DMS79 (cell line): ENCODE data around the gene GGA2.
"Not testable (repeated sequence)": the region's sequence is repeated elsewhere in the genome, so short reads cannot be mapped to it uniquely, and the experiment has no call there.

Experiments
- DNase-seq: peaks from one replicate; lab custom pipeline; 2025; lab: John Stamatoyannopoulos, UW

GGA2 gene

DNA sequence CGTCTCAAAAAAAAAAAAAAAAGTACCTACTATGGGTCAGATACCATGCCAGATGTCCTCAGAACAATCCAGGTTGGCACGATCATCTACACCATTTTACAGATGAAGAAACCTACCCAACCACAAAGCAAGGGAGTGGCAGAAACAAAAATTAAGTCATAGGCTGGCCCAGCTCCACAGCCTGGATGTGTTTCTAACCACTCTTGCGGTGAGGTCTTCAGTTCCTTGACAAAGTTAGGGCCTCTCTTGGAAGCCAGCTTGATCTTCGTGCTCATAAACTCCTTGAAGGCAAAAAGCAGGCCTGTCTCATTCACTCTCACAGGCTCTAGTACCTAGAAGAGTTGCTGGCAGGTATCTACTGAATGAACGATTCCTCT lies 6.2 kb downstream of the GGA2 start:
- no peak for DNase-seq

DNA sequence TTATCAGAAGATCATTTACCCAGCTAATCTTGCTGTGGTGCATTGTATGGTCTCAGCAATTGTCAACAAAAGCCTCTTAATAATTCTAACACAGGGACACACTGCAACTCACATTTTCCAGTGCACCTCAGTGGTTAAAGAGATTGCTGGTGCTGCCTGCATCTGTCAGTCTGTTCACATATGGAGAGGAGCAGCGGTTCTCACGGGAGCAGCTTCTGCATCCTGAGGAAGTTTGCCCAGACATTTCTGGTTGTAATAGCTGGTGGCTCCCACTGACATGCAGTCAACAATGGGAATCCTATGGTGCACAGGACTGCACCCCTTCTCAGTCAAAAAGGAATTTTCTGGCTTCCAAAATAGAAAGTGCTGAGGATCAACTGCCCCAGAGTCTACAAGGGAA lies 7.8 kb downstream of the GGA2 start:
- no peak for DNase-seq

DNA sequence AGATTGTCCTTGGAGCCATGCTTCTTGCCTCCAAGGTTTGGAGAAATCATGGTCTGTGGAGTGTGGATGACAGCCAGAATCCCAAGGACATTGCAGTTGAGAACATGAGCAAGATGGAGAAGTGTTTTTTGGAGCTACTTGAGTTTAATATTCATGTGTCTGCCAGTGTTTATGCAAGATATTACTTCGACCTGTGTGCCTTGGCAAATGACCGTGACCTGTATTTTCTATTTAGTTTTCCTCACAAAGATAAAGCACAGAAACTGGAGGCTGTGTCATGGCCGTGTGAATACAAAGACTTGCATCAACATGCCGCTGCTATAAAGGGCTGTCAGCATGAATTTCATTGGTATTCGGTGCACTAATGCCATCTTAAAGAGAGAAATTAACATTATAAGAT lies 9.0 kb downstream of the GGA2 start:
- peak; percentile 50 for DNase-seq

DNA sequence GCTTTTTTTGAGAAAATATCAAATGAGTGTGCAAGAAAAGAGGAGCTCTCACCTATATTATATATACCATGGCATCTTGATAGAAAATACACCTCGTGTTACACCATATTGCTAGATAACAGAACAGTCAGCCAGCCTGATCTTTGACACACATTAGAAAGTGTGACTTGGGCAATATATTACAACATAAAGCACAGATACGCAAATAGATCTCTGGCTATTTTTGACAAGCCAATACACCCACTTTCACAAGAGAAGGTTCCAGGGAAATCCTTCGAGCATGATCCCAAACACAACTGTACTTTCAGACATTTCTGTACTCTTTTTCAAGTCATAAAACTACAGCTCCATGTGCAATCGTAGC lies 9.4 kb downstream of the GGA2 start:
- no peak for DNase-seq

DNA sequence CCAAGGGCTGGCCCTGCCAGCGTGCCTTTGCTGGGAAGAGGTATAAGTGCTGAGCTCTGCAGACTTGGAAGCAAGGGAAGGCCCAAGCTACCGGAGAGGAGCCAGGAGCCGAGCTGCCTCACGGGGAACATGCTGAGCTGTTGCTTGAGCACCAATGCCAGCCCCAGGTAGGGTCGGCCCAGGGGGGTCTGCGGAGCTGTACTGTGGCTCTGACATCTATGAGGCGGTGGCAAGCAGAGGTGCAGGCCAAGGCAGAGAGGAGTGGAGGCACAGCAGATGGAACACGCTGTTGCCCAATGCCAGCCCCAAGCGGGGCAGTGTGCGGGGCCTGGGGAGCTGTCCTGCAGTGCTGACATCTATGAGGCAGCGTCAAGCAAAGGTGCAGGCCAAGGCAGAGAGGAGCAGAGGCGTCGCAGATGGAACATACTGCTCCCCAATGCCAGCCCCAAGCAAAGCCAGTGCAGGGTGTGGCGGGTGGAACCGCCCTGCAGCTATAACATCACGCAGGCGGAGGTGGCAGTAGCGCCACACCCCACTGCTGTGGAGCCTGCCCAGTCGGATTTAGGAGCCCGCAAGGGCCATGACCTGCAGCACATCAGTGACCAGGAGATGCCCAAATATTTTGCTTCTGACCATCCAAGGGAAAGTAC lies 10.0 kb downstream of the GGA2 start:
- DNase-seq, result no peak

DNA sequence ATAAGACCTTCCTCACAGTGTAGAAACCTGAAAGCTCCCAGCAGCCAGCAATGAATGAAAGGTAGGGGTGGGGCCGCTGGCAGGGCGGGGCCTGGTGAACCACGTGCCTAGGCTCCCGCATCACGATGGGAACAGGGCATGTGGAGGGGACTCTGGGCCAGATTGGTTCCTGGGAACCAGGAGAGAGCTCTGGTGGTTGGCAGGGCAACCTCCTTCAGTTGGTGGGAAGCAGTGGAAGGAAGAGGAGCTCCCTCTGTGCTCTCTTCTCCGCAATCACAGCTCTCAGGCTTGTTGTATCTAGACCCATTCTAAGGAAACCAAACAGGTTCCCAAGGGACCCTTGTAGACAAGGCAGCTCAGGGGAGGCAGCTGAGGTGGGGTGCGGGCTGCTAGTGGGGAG lies 10.5 kb downstream of the GGA2 start:
- DNase-seq, result no peak

DNA sequence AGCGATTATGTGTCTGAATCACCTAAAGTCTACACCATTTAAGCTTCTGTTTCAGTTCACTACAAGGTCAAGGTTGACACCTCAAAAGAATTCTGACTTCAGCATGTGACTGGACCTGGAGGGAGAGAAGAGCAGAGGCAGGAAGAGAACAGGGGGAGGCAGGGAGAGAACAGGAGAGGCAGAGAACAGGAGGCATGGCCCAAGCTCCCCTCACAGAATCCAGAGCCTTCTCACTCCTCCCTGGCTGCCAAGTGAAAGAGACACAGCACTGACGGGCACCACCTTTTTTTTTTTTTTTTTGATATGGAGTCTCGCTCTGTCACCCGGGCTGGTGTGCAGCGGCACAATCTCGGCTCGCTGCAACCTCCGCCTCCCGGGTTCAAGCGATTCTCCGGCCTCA lies 11.4 kb downstream of the GGA2 start:
- DNase-seq, result no peak

DNA sequence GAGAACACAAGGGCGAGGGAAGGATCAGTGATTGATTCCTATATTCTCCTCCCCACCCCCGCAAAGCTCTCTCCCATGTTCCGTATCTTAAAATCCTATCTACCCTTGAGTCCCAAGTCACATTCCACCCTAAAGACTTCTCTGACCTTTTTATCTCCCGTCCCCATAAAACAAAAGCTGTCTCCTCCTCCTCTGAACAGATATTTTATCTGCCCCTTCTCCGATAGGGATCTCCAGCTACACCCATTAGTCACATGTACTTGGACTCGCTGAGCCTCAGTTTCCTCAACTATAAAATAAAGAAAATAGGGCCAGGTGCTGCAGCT lies 12.8 kb downstream of the GGA2 start:
- no peak for DNase-seq

DNA sequence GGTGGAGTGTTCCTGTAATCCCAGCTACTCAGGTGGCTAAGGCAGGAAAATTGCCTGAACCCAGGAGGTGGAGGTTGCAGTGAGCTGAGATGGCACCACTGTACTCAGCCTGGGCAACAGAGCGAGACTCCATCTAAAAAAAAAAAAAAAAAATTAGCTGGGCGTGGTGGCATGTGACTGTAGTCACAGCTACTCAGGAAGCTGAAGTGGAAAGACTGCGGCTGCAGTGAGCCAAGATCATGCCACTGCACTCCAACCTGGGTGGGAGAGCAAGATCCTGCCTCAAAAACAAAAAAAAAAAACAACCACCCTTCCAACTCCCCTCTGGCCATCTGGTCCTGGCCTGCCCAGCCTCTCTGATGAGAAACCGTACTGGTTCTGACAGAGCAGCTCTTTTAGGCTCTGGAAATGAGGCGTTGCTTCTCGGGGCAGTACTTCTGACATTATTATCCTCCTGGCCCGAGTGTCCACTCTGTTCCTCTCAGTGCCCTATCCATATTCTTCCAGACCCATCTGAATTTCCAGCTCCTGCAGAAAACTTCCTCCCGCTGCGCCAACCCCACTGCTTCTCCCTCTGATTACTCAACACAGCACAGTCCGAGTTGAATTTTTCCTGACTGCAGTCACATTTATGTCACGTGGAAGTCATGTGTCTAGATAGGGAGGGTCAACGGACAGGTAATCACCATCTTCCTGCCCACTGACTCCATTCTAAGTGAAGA lies 13.3 kb downstream of the GGA2 start:
- no peak for DNase-seq

DNA sequence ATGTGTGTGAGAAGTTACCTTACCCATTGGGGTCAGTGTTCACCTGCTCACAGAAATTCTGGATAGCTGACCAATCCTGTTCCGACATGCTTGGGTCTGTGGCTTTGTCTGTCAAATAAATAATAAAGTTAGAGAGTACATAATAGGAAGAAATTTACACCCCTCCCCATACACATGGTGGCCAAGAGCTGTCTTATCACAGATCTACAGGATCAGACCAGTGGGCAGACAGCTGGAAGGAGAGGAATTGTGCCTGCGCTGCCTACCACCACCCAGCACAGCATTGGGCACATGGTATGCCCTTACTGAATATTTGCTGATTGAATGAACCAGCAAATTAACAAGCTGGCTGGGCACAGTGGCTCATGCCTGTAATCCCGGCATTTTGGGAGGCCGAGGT lies 14.6 kb downstream of the GGA2 start:
- DNase-seq, result no peak

DNA sequence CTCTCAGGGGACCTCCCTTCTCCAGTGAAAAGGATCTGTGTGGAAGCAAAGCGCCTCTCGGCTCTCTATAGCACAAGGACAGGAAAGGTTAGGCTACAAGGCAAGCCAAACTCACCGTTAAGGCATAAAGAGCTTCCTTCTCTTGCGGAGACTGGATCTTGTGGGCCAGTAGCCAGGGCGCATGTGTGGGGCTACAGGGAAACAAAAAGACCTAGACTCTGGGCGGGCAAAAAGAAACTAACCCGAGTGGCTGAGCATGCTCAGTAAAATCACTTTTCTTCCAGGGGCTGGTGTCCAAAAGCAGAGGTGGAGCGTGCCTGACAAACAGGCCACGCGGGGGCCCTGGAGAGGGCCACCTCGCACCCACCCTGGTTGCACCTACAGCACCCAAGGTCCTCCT lies 16.1 kb downstream of the GGA2 start:
- DNase-seq, result no peak

DNA sequence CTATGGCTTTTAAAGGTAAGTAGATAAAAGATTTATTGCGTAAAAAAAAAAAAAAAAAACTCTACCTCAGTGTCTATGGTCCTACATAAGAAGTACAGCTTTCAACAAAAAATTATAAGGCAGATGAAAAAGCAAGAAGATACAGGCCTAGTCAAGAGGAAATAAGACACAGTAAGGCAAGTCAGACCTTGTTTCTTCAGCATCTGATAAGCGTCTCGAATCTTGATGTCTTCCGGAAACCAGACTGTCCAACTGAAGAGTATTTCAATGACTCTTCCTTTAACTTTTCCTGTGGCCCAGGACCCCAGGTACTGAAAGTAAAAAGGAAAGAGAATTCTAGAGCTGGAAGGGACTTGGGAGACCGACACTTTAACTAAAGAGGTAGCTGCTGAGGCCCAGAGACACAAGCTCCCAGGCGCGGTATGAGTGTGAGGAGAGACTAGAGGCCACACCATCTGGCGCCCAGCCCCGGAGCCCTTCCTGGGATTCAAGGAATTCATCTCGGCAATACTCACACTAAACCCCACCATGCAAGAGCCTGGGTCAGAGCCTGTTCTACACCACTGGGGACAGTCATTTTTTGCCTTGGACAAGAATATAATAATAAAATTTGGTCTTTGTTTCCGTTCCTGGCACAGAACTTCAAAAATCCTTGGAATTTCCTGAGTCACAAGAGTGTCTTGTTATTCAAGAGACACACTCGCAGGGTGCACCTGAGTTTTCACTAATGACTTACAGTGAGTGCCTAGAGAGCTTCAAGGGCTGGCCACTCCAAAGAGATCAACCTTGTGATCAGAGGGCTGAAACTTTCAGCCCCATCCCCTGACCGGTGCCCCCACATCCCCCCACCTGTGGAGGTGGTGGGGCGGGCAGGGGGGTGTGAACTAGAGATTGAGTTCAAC lies 18.6 kb downstream of the GGA2 start:
- no peak for DNase-seq

DNA sequence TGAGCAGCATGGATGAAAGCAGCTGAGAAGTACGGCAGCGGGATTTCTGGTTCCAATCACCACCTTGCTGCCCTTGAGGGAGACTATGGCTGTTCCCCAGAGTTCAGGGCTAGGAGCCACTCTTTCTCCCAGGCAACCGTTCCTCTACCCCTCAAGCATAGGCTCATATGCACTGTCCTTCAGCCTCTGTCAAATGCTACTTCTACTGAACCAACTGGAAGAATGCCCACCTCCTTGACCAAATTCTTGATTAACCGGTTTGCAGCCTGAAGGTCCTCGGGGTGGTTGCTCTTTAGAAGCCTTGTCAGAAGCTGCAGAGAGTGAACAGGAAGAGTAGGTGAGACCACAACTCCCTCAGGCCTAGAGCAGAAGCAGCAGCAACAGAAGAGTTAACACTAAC lies 23.8 kb downstream of the GGA2 start:
- no peak for DNase-seq

DNA sequence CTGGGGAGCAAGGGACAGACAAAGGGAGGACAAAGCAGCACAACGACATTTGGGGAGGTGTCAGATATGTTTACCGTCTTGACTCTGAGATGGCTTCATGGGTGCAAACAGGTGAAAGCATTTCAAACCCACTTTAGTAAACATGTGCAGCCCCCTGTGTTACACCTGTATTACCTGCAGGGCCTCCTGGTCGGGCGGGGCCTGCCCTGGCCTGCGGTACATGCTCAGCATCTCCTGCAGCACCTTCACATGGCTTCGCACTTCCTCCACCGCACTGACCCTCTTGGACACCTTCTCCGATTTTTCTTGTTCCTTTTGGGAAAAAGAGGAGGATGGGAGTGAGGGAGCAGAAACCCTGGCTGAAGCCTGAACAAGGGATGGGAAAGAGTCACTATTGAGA lies 24.5 kb downstream of the GGA2 start:
- no peak for DNase-seq

DNA sequence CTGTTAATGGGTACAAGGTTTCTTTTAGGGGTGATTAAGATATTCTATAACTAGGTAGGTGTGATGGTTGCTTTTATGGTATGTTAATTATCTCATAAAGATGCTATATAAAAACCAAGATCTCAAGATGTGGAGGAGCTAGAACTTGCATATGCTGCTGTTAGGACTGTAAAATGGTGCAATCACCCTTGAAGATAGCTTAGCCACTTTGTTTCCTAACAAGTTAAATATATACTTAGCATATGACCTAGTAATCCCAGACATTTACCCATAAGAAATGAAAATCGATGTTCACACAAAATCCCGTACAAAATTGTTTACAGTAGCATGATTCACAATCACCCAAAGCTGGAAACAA lies 25.1 kb downstream of the GGA2 start:
- no peak for DNase-seq

DNA sequence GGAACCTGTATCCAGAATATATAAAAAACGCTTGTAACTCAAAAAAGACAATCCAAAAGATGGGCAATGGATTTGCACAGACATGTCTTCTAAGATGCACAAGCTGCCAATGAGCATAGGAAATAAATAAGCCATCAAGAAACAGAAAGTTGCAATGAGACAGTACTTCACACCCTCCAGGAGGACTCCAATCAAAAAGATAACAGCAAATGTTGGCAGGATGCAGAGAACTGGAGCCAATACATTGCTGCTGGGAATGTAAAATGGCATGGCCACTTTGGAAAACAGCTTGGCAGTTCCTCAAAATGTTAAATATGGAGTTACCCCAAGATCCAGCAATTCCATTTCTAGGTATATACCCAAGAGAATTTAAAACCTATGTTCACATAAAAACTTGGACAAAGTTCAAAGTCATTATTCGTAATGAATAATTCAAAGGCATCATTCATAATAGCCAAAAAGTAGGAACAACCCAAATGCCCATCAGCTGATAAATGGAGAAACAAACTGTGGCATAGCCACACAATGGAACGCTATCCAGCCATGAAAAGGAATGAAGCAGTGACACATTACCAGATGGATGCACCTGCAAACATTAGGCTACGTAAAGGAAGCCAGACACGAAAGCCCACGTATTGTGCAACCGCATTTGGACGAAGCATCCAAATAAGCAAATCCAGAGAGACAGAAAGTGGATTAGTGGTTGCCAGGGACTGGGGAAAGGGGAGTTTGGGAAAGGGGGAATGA lies 25.6 kb downstream of the GGA2 start:
- DNase-seq, result no peak

DNA sequence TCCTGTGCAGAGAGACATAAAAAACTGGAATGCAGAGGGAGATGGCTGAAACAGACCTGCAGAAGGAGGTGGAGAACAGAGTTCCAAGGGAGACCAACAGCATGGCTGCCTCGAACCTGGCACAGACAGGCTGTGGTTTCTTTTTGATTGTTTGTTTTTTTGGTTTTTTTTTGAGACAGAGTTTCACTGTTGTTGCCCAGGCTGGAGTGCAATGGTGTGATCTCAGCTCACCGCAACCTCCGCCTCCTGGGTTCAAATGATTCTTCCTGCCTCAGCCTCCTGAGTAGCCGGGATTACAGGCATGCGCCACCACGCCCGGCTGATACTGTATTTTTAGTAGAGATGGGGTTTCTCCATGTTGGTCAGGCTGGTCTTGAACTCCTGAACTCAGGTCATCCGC lies 26.8 kb downstream of the GGA2 start:
- DNase-seq, result not testable (repeated sequence)

DNA sequence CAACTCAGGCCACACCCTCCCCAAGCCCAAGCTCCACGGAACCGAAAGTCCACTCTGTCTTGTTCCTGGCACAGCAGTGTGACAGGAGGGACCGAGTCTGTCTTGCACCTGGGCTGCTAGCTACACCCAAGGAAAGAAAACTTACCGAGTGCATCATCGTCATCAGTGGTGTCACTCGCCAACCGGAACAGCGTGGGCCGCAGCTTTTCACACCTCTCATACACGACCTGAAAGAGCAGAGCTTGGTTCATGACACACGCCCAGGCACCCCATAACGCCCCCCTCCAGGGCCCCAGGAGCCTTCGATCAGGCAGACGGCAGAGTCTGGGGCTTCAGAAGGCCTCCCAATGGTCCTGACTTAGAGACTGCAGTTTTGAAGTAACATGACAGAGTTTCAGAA lies 27.5 kb downstream of the GGA2 start:
- no peak for DNase-seq

DNA sequence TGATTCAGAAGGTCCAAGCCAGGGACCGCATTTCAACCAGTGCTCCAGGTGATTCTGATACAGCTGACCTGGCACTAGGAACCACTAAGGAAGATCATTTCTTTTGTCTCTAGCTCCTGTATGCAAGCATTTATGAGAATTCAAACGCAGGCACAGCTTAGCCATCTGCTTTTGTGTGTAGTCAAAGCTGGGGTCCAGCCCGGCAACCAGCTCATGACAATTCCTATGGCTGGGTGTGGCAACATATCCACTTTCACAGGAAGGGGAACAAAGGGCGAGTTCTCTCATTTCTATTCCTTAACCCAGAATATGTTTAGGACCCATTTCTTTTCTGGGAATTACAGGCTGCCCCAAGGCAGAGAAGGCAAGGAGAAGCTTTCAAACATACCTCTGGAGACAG lies 30.0 kb downstream of the GGA2 start:
- no peak for DNase-seq

DNA sequence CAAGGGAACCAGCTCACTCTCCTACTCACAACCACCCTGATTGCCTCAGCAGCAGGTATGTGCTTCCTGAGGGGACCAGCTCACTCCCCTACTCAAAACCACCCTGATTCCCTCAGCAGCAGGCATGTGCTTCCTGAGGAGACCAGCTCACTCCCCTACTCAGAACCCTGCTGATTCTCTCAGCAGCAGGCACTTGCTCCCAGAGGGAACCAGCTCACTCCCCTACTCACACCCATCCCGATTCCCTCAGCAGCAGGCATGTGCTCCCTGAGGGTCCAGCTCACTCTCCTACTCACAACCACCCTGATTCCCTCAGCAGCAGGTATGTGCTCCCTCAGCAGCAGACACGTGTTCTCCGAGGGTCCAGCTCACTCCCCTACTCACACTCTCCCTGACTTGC lies 31.2 kb downstream of the GGA2 start:
- DNase-seq, result no peak

DNA sequence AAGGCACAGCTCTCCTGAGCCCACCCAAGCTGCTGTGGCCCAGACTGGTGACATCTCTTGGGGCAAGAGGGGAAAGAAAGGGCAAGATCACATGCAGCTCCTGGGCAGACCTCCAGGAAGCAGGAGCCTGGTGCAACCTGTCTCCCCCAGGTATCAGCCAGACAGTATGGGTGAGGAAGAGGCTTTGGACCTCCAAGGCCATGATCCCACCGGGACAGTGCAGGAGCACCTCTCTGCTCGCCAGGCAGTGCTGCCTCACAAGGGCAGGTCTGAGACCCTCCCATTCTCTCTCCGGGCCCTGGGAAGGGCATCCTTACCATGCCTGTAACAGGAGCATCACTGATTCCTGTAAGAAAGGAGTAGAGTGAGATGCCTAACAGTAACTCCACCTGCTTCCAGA lies 31.7 kb downstream of the GGA2 start:
- no peak for DNase-seq

DNA sequence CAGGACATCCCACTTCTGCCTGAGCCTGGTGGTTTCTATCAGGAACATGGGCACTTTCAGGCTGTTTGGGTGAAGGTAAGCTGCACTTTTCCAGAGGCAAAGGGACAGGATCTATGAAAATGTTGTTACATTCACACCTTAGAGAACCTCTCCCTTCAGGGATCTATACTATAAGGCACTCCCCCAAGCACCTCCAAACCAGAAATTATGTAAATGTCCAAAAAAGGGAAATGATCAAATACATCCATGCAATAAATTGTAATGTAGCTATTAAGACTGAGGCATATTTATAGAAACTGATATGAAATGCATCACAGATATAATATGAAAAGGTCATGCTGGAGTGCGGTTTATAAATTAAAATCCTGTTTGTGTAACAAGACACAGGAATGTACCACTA lies 34.0 kb downstream of the GGA2 start:
- no peak for DNase-seq

DNA sequence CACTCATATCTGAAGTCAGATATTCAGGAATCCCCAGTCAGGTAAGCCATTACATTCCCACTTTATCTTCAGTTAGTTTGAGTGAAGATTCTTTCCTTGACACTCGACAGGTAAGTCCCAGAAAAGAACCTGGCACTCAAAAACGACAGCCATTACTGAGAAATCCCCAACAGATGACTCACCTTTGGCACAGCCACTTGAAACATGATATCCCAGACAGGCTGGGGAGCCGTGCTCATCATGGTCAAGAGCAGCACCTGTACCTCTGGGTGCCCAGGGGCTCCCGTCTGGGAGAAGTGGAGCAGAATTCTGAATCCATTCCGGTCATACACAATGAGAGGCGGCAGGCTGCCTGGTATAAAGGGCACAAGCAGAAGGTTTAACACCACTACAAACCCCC lies 40.5 kb downstream of the GGA2 start:
- DNase-seq, result peak; percentile 60
